Endothelial cell of umbilical vein (primary cell): ENCODE data around the gene ENHO. TPM values are rescaled to one million over a fixed set of nuclear protein-coding genes. Genes with fewer than 3 reads are reported as not detected.

Experiments
- BruUV-seq: library from RNA; stranded (reverse); fragments of 400-500 nt; replicated peaks from 2 replicates; lab custom pipeline; 2021; lab: Mats Ljungman, UMichigan
- CTCF ChIA-PET: fragments of 300-600, 350-600 bp; sonication (Branson Sonifier 250); formaldehyde crosslinking; loops from one replicate; lab custom pipeline; 2021; ENCODE audit warnings: antibody characterized with exemption, inconsistent platforms; lab: Charles Lee
- POLR2A ChIA-PET: fragments of 300-600, 350-600 bp; sonication (Branson Sonifier 250); formaldehyde crosslinking; loops from one replicate; lab custom pipeline; 2021; ENCODE audit warnings: antibody characterized with exemption, inconsistent platforms; lab: Charles Lee
- DNase-seq: peaks from one replicate; pipeline ENCODE4 v3.0.0-alpha.2; 2011; ENCODE audit warnings: low read depth, low spot score
- FAIRE-seq: peaks from 2 replicates; lab custom pipeline; 2011; peaks lifted over from hg19 to GRCh38; lab: Jason Lieb, UNC
- H2AFZ ChIP-seq: 2 replicates; pipeline ENCODE4 v1.6.0; 2012; ENCODE audit warnings: low read depth, low read length, control low read depth, inconsistent platforms
- H3K27ac ChIP-seq: 2 replicates; pipeline ENCODE4 v1.5.1; 2011; ENCODE audit warnings: low read depth, mild to moderate bottlenecking, control low read depth, low read length, moderate library complexity; ENCODE audit not compliant: insufficient read depth
- H3K27me3 ChIP-seq, 2 experiments: 2 replicates each; pipeline versions ENCODE4 v1.6.0 to v1.6.1; 2011; ENCODE audit warnings: low read length in 2 of 2, mixed read lengths in 1 of 2; ENCODE audit not compliant: control insufficient read depth in 2 of 2, insufficient read depth in 2 of 2
- H3K36me3 ChIP-seq, 2 experiments: 2 replicates in 1 of 2; 3 replicates in 1 of 2; pipeline ENCODE4 v1.5.1; 2011; ENCODE audit warnings: low read length in 2 of 2, mild to moderate bottlenecking in 1 of 2, moderate library complexity in 1 of 2; ENCODE audit not compliant: control insufficient read depth in 2 of 2, insufficient read depth in 2 of 2; ENCODE audit errors: extremely low read depth in 1 of 2
- H3K4me1 ChIP-seq: 3 replicates; pipeline ENCODE4 v1.5.1; 2011; ENCODE audit warnings: mild to moderate bottlenecking, low read length; ENCODE audit not compliant: control insufficient read depth, insufficient read depth; ENCODE audit errors: extremely low read depth
- H3K4me2 ChIP-seq: 2 replicates; pipeline ENCODE4 v1.6.1; 2011; ENCODE audit warnings: low read length, control low read depth, mixed read lengths; ENCODE audit not compliant: insufficient read depth
- H3K4me3 ChIP-seq, 3 experiments: fragments of 200-600 bp in 1 of 3; sonication (generic), shearing (Covaris generic) in 1 of 3; replicated peaks in 1 of 3; 2 replicates each; pipeline ENCODE4 v1.5.1; 2011 to 2016; ENCODE audit warnings: control low read depth in 3 of 3, low read length in 3 of 3, mild to moderate bottlenecking in 2 of 3, inconsistent platforms in 1 of 3, low read depth in 1 of 3, moderate library complexity in 1 of 3; ENCODE audit not compliant: insufficient read depth in 1 of 3
- H3K79me2 ChIP-seq: 2 replicates; pipeline ENCODE4 v1.6.0; 2012; ENCODE audit warnings: low read length, inconsistent platforms; ENCODE audit not compliant: control insufficient read depth, insufficient read depth
- H3K9ac ChIP-seq: replicated peaks from 2 replicates; pipeline ENCODE3; 2011; ENCODE audit warnings: low read length, control low read depth; ENCODE audit not compliant: insufficient read depth; ENCODE audit errors: extremely low read depth
- H3K9me1 ChIP-seq: replicated peaks from 3 replicates; pipeline ENCODE4 v1.6.0; 2011; ENCODE audit warnings: mild to moderate bottlenecking, low read length; ENCODE audit not compliant: control insufficient read depth, insufficient read depth; ENCODE audit errors: extremely low read depth
- H3K9me3 ChIP-seq: replicated peaks from 2 replicates; pipeline ENCODE4 v1.5.1; 2012; ENCODE audit warnings: low read length, inconsistent platforms; ENCODE audit not compliant: control insufficient read depth, insufficient read depth
- H4K20me1 ChIP-seq: replicated peaks from 2 replicates; pipeline ENCODE3; 2011; ENCODE audit warnings: mild to moderate bottlenecking, low read length; ENCODE audit not compliant: control insufficient read depth, insufficient read depth; ENCODE audit errors: extremely low read depth
- CTCF ChIP-seq, 2 donors: IDR thresholded peaks; 1 replicate in 1 of 2; 2 replicates in 1 of 2; pipeline ENCODE4 v1.5.1; 2011; ENCODE audit warnings: low read length in 2 of 2, mild to moderate bottlenecking in 2 of 2, moderate library complexity in 2 of 2, control low read depth in 1 of 2, inconsistent platforms in 1 of 2, low read depth in 1 of 2; ENCODE audit not compliant: insufficient read depth in 1 of 2; ENCODE audit errors: extremely low read depth in 1 of 2
- EZH2 ChIP-seq: IDR thresholded peaks from 2 replicates; pipeline ENCODE4 v1.6.1; 2012; ENCODE audit warnings: borderline replicate concordance, low read depth, mild to moderate bottlenecking, moderate library complexity, low read length, inconsistent platforms; ENCODE audit not compliant: severe bottlenecking
- FOS ChIP-seq: IDR thresholded peaks from 2 replicates; pipeline ENCODE4 v1.6.1; 2011; ENCODE audit warnings: mild to moderate bottlenecking, low read length, moderate library complexity, borderline replicate concordance; ENCODE audit not compliant: insufficient read depth
- GATA2 ChIP-seq: IDR thresholded peaks from 2 replicates; pipeline ENCODE4 v1.7.0; 2011; ENCODE audit warnings: low read depth, mild to moderate bottlenecking, moderate library complexity, mixed read lengths, low read length; ENCODE audit not compliant: insufficient read length, insufficient read depth
- JUN ChIP-seq: IDR thresholded peaks from 2 replicates; pipeline ENCODE4 v1.6.1; 2011; ENCODE audit warnings: borderline replicate concordance, low read depth; ENCODE audit not compliant: insufficient read length, insufficient read depth
- MAX ChIP-seq: IDR thresholded peaks from 2 replicates; pipeline ENCODE4 v1.6.1; 2011; ENCODE audit not compliant: insufficient read depth, insufficient read length
- MYC ChIP-seq: IDR thresholded peaks from one replicate; pipeline ENCODE4 v1.6.1; 2011; ENCODE audit warnings: mild to moderate bottlenecking, low read depth, low read length
- POLR2A ChIP-seq: IDR thresholded peaks from 2 replicates; pipeline ENCODE4 v1.6.1; 2012; ENCODE audit warnings: low read depth, mild to moderate bottlenecking, control low read depth, low read length
- POLR2AphosphoS5 ChIP-seq: IDR thresholded peaks from 2 replicates; pipeline ENCODE4 v1.6.1; 2012; ENCODE audit warnings: low read depth, mild to moderate bottlenecking, control low read depth, low read length, moderate library complexity; ENCODE audit not compliant: insufficient read depth
- dilution Hi-C: fragments of 300-500 bp; cut with MboI; formaldehyde crosslinking; loops from one replicate; pipeline ENCODE4 v1.15.0; 2019; ENCODE audit warnings: low sequenced_read_pairs; ENCODE audit not compliant: extremely low pct_ligation_motif_present
- intact Hi-C: fragments of 100-400 bp; cut with micrococcal nuclease; formaldehyde crosslinking; loops from one replicate; pipeline ENCODE4 v1.10.0; 2022
- polyA plus RNA-seq, 4 experiments: library from polyadenylated mRNA; depleted of rRNA in 3 of 4; stranded (reverse) in 3 of 4; unstranded in 1 of 4; fragments of >200 nt; gene quantifications; 2 replicates each; pipeline versions ENCODE4 v1.2.1 to v1.2.3, GENCODE V29; 2011 to 2012; ENCODE audit warnings: missing spikeins in 1 of 4
- total RNA-seq: library from RNA; stranded (reverse); gene quantifications from 2 replicates; pipeline ENCODE4 v1.2.3, GENCODE V29; 2021

The ENHO gene
- total and polyA plus RNA-seq, 2 donors (not counting 3 experiments of a cell fraction or from before 2014, with no cell fraction given): 0.10 TPM; not detected in 1

GRCh38 chr9:34551751-34552605 is 29.2 kb upstream of the ENHO start:
- no peaks in the 10 kb centered on the region for H3K36me3 ChIP-seq
- dilution Hi-C loops (no loop called here), intact Hi-C loops (no loop called here)
- H3K9me1 ChIP-seq: no peaks in the 10 kb centered on the region
- H2AFZ ChIP-seq: no peak overlapping the region
- H3K27ac ChIP-seq: no peak overlapping the region
- ChIA-PET CTCF (interaction anchor here (0.6 to 11.1 kb wide), 4 partner anchors 40 to 148 kb away, joined by 4 to 326 read pairs (median 4); no protein-coding TSS in a partner anchor), POLR2A (no interaction called here)
- no peak for DNase-seq
- no peaks in the 10 kb centered on the region for H3K9me3 ChIP-seq
- H3K27me3 ChIP-seq: no peaks in the 10 kb centered on the region
- BruUV-seq: no TSS peak
- no peak overlapping the region for H3K4me3 ChIP-seq
- H3K79me2 ChIP-seq: no peaks in the 10 kb centered on the region
- TF ChIP-seq JUN: no peak
- TF ChIP-seq EZH2: no peak
- no peak for TF ChIP-seq FOS
- TF ChIP-seq POLR2A: no peak
- no peak for TF ChIP-seq GATA2
- no peak for TF ChIP-seq MAX
- no peak for TF ChIP-seq POLR2AphosphoS5
- TF ChIP-seq CTCF (IDR thresholded peaks at IDR 0.05; ENCODE audit: extremely low read depth in 1 of 2, insufficient read depth in 1 of 2, low read depth in 1 of 2, low read length in 2 of 2): no peak
- TF ChIP-seq MYC: no peak
- H4K20me1 ChIP-seq: no peaks in the 10 kb centered on the region
- no peak overlapping the region for H3K4me2 ChIP-seq
- no peak overlapping the region for H3K9ac ChIP-seq
- no peaks in the 10 kb centered on the region for H3K4me1 ChIP-seq
- FAIRE-seq: no peak
